GM23338 (cell line): Measurements from ENCODE around the gene TRAPPC10. TPM values are rescaled to one million over a fixed set of nuclear protein-coding genes. Genes with fewer than 3 reads are reported as not detected.

ENCODE experiments used
- ATAC-seq: fragments of 200-7000 bp; cut with Tn5 transposase; 3 replicates; pipeline ENCODE4 v1.9.1; 2020
- DNase-seq: peaks from one replicate; pipeline ENCODE4 v3.0.0-alpha.2; 2015; ENCODE audit warnings: low spot score
- H2AFZ ChIP-seq: fragments of 200-600 bp; sonication (generic); 2 replicates; pipeline ENCODE4 v1.8.0; 2016; ENCODE audit warnings: antibody characterized with exemption, mild to moderate bottlenecking, moderate library complexity
- H3F3A ChIP-seq: fragments of 200-600 bp; sonication (generic); replicated peaks from 2 replicates; pipeline ENCODE4 v1.8.0; 2017; ENCODE audit warnings: antibody characterized with exemption, mixed run types, low read depth
- H3K27ac ChIP-seq: fragments of 200-600 bp; sonication (generic); 2 replicates; pipeline ENCODE4 v1.6.1; 2016; ENCODE audit warnings: low read depth
- H3K27me3 ChIP-seq: fragments of 200-600 bp; sonication (generic); 2 replicates; pipeline ENCODE4 v1.8.0; 2016; ENCODE audit warnings: mild to moderate bottlenecking, mixed run types, moderate library complexity; ENCODE audit not compliant: insufficient read depth
- H3K36me3 ChIP-seq: fragments of 200-600 bp; sonication (generic); 2 replicates; pipeline ENCODE4 v1.8.0; 2016; ENCODE audit warnings: mild to moderate bottlenecking; ENCODE audit not compliant: insufficient read depth
- H3K4me1 ChIP-seq: fragments of 200-600 bp; sonication (generic); 2 replicates; pipeline ENCODE4 v1.8.0; 2016; ENCODE audit warnings: mild to moderate bottlenecking, moderate library complexity; ENCODE audit not compliant: insufficient read depth
- H3K4me2 ChIP-seq: fragments of 200-600 bp; sonication (generic); 2 replicates; pipeline ENCODE4 v1.7.1; 2017; ENCODE audit warnings: mixed run types
- H3K4me3 ChIP-seq: fragments of 200-600 bp; sonication (generic); 2 replicates; pipeline ENCODE4 v1.6.1; 2016; ENCODE audit warnings: mixed run types
- H3K79me2 ChIP-seq: fragments of 200-600 bp; sonication (generic); replicated peaks from 2 replicates; pipeline ENCODE4 v1.8.0; 2017; ENCODE audit warnings: mild to moderate bottlenecking; ENCODE audit not compliant: insufficient read depth
- H3K9me2 ChIP-seq: fragments of 200-600 bp; sonication (generic); 2 replicates; pipeline ENCODE4 v1.8.0; 2017; ENCODE audit not compliant: insufficient read depth
- H4K20me1 ChIP-seq: fragments of 200-600 bp; sonication (generic); replicated peaks from 2 replicates; pipeline ENCODE4 v1.8.0; 2017; ENCODE audit warnings: mild to moderate bottlenecking; ENCODE audit not compliant: insufficient read depth
- H3K27ac Mint-ChIP-seq: 2 replicates; pipeline ENCODE4 v1.8.0; 2020; ENCODE audit warnings: inconsistent platforms, mild to moderate bottlenecking, moderate library complexity, mixed read lengths
- H3K27me3 Mint-ChIP-seq: 3 replicates; pipeline ENCODE4 v1.8.0; 2022; ENCODE audit warnings: low read depth, mild to moderate bottlenecking, moderate library complexity, mixed read lengths, inconsistent platforms; ENCODE audit not compliant: insufficient read depth, poor library complexity
- H3K36me3 Mint-ChIP-seq: 3 replicates; pipeline ENCODE4 v1.8.0; 2021; ENCODE audit warnings: low read depth, mild to moderate bottlenecking, inconsistent platforms, moderate library complexity, mixed read lengths
- H3K4me1 Mint-ChIP-seq: 3 replicates; pipeline ENCODE4 v1.8.0; 2020; ENCODE audit warnings: mild to moderate bottlenecking, inconsistent platforms, mixed read lengths
- H3K4me3 Mint-ChIP-seq: 3 replicates; pipeline ENCODE4 v1.8.0; 2021; ENCODE audit warnings: moderate library complexity, mild to moderate bottlenecking, inconsistent platforms, mixed read lengths
- H3K9me3 Mint-ChIP-seq: 3 replicates; pipeline ENCODE4 v1.8.0; 2020; ENCODE audit warnings: moderate library complexity, mild to moderate bottlenecking, inconsistent platforms, mixed read lengths
- CREB1 ChIP-seq: fragments of 250-450 bp; sonication (Bioruptor Pico); IDR thresholded peaks from 2 replicates; pipeline ENCODE4 v1.5.0; 2020; ENCODE audit warnings: low read depth, mild to moderate bottlenecking, moderate library complexity
- EZH2phosphoT487 ChIP-seq: fragments of 200-600 bp; sonication (generic); IDR thresholded peaks from one replicate; pipeline ENCODE4 v1.8.1; 2018; ENCODE audit warnings: antibody characterized with exemption; ENCODE audit not compliant: unreplicated experiment
- JUNB ChIP-seq: IDR thresholded peaks from one replicate; pipeline ENCODE4 v1.6.1; 2016; ENCODE audit warnings: antibody characterized with exemption; ENCODE audit not compliant: unreplicated experiment
- NANOG ChIP-seq: IDR thresholded peaks from 2 replicates; pipeline ENCODE4 v1.6.1; 2016; ENCODE audit warnings: antibody characterized with exemption, borderline replicate concordance
- POLR2AphosphoS5 ChIP-seq: IDR thresholded peaks from 2 replicates; pipeline ENCODE4 v1.6.1; 2016; ENCODE audit warnings: antibody characterized with exemption, low read depth
- STAT1 ChIP-seq: IDR thresholded peaks from one replicate; pipeline ENCODE4 v1.6.1; 2016; ENCODE audit warnings: antibody characterized with exemption; ENCODE audit not compliant: unreplicated experiment
- ZNF114 ChIP-seq: fragments of 250-450 bp; sonication (Bioruptor Pico); IDR thresholded peaks from 2 replicates; pipeline ENCODE4 v1.5.0; 2020; ENCODE audit warnings: mild to moderate bottlenecking, moderate library complexity
- ZNF331 ChIP-seq: fragments of 250-450 bp; sonication (Bioruptor Pico); IDR thresholded peaks from 2 replicates; pipeline ENCODE4 v1.5.0; 2020; ENCODE audit warnings: low read depth, mild to moderate bottlenecking, moderate library complexity
- polyA plus RNA-seq: library from polyadenylated mRNA; unstranded; fragments of >200 nt; fragmentation: Nextera tagmentation; extraction: Ambion mirVana; gene quantifications from 2 replicates; pipeline ENCODE4 v1.2.1, GENCODE V29; 2016
- total RNA-seq: library from RNA; depleted of rRNA; stranded (reverse); fragments of >200 nt; shearing (Covaris generic); gene quantifications from 2 replicates; pipeline ENCODE4 v1.2.3, GENCODE V29; 2014
- TF ChIP-seq, protein P1 (sequence below): IDR thresholded peaks from 2 replicates; pipeline ENCODE4 v1.6.1; 2016; ENCODE audit warnings: antibody characterized with exemption
- TF ChIP-seq, protein P2 (sequence below), 2 experiments: fragments of 200-600 bp in 1 of 2; sonication (generic) in 1 of 2; conservative IDR thresholded peaks; 2 replicates each; pipeline versions ENCODE4 v1.5.1 to v1.6.1; 2016 to 2017; ENCODE audit warnings: antibody characterized with exemption in 2 of 2, low read depth in 2 of 2, mild to moderate bottlenecking in 2 of 2, moderate library complexity in 1 of 2
- TF ChIP-seq, protein P3 (sequence below): IDR thresholded peaks from one replicate; pipeline ENCODE4 v1.6.1; 2018; ENCODE audit warnings: antibody characterized with exemption; ENCODE audit not compliant: unreplicated experiment

Gene TRAPPC10
- total and polyA plus RNA-seq, 2 experiments from 2014 or later, result 14.0 to 27.1 TPM

DNA sequence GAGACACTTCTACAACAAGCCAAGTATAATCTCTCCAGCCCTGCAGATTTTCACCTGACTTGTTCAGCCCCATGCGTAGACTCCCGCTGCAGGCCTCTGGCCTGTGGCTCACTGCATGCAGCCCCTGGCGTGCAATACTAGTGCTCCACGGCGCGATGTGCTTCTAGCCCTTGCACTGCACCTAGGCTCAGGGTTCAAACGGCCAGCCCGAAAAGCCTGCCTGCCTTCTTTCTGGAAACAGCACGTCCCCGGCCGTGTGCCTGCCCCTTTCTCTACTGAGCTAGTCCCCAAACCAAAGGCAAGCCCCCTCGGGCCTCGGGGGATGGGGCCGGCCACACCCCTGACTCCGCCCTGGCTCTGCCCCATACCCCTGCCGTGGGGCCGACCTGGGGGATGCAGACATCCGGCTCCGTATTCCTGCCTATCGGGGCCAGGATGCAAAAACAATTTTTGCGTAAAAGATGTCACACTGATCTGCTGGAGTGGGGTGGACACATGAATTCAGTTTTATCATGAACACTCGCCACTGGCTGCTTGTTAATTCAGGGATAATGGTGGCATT is 26.3 kb upstream of the TRAPPC10 start:
- DNase-seq, result peak; percentile 70
- Histone ChIP-seq H3K79me2 (no peaks in the 10 kb centered on the region), H3K27ac (no peak overlapping the region), H3F3A (peaks cover 10% of the 10 kb centered on the region; the same call in 1 of the 2 replicates), H3K4me3 (peak overlapping the region; percentile 45), H2AFZ (peak overlapping the region; percentile 94), H3K27me3 (no peaks in the 10 kb centered on the region), H3K9me2 (no peaks in the 10 kb centered on the region), H4K20me1 (no peaks in the 10 kb centered on the region), H3K4me2 (peak overlapping the region; percentile 75), H3K36me3 (no peaks in the 10 kb centered on the region), H3K4me1 (no peaks in the 10 kb centered on the region; the same call in 1 of the 2 replicates)
- peak; percentile 90 for ATAC-seq
- peak overlapping the region; percentile 70 for H3K4me3 Mint-ChIP-seq
- H3K27ac Mint-ChIP-seq, result no peak overlapping the region
- H3K36me3 Mint-ChIP-seq, result no peaks in the 10 kb centered on the region
- H3K4me1 Mint-ChIP-seq, result peaks cover 30% of the 10 kb centered on the region
- TF ChIP-seq CREB1 (CRISPR knock-in tag), result no peak
- TF ChIP-seq, protein P1, sequence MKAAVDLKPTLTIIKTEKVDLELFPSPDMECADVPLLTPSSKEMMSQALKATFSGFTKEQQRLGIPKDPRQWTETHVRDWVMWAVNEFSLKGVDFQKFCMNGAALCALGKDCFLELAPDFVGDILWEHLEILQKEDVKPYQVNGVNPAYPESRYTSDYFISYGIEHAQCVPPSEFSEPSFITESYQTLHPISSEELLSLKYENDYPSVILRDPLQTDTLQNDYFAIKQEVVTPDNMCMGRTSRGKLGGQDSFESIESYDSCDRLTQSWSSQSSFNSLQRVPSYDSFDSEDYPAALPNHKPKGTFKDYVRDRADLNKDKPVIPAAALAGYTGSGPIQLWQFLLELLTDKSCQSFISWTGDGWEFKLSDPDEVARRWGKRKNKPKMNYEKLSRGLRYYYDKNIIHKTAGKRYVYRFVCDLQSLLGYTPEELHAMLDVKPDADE, result no peak
- TF ChIP-seq, protein P2, sequence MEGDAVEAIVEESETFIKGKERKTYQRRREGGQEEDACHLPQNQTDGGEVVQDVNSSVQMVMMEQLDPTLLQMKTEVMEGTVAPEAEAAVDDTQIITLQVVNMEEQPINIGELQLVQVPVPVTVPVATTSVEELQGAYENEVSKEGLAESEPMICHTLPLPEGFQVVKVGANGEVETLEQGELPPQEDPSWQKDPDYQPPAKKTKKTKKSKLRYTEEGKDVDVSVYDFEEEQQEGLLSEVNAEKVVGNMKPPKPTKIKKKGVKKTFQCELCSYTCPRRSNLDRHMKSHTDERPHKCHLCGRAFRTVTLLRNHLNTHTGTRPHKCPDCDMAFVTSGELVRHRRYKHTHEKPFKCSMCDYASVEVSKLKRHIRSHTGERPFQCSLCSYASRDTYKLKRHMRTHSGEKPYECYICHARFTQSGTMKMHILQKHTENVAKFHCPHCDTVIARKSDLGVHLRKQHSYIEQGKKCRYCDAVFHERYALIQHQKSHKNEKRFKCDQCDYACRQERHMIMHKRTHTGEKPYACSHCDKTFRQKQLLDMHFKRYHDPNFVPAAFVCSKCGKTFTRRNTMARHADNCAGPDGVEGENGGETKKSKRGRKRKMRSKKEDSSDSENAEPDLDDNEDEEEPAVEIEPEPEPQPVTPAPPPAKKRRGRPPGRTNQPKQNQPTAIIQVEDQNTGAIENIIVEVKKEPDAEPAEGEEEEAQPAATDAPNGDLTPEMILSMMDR (conservative IDR thresholded peaks at IDR 0.05; ENCODE audit: low read depth in 2 of 2), result no peak
- peak; percentile 43; the same call in 1 of the 2 replicates for TF ChIP-seq POLR2AphosphoS5
- H3K9me3 Mint-ChIP-seq, result no peaks in the 10 kb centered on the region
- H3K27me3 Mint-ChIP-seq, result peaks cover 12% of the 10 kb centered on the region

DNA sequence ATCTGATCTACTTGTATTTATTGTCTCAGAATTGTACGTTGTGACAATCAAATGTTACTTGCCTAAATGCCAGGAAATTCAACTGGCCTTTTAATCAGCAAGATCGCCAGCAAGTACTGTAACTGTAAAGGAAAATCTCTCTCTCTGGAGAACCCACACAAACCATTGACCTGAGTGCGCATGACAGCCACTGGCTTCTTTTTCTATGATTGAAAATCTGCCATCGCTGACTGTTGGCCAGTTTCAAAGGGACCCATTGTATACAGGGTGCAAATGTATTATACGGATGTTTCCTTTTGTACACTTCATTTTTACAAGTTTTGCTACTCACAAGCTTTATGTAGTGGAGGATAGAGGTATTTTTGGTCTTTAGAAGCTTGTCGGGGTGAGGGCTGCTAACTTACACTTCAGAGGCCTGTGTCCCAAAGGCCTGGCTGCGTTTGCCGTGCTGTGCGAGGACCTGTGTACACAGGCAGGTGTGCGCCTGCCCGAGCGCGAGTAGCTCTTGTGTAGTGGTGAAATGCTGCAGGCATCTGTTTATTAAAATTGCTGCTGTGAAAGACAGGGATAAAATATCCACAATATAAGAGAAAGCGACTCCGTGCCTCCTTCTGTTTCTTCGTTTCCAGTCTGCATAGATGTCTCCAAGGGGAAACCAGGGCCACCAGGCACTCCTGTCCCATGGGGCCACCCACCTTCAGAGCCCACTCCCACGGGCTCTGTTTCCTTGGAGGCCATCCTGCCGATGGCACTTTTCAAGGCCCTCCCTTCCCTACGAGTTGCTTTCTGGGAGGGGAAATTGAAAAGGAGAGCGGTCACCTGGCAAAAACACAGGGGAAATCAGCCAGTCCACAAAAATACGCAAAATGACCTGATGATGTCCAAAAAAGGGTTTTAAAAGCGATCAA is 25.3 kb upstream of the TRAPPC10 start:
- H3F3A ChIP-seq, result peaks cover 10% of the 10 kb centered on the region; the same call in 1 of the 2 replicates
- H3K27ac Mint-ChIP-seq, result no peak overlapping the region
- H3K9me3 Mint-ChIP-seq, result no peaks in the 10 kb centered on the region
- no peaks in the 10 kb centered on the region for H3K9me2 ChIP-seq
- no peaks in the 10 kb centered on the region; the same call in 1 of the 2 replicates for H3K4me1 ChIP-seq
- no peaks in the 10 kb centered on the region for H3K27me3 ChIP-seq
- peak overlapping the region; percentile 94; the same call in 1 of the 2 replicates for H2AFZ ChIP-seq
- no peak overlapping the region for H3K27ac ChIP-seq
- no peak for ATAC-seq
- no peak overlapping the region for H3K4me3 ChIP-seq
- no peaks in the 10 kb centered on the region for H3K79me2 ChIP-seq
- peaks cover 29% of the 10 kb centered on the region for H3K4me1 Mint-ChIP-seq
- no peak overlapping the region for H3K4me2 ChIP-seq
- H3K27me3 Mint-ChIP-seq, result peaks cover 13% of the 10 kb centered on the region
- no peaks in the 10 kb centered on the region for H3K36me3 ChIP-seq
- H4K20me1 ChIP-seq, result no peaks in the 10 kb centered on the region
- no peak overlapping the region; the same call in 2 of the 3 replicates for H3K4me3 Mint-ChIP-seq
- H3K36me3 Mint-ChIP-seq, result no peaks in the 10 kb centered on the region
- no peak for DNase-seq
- TF ChIP-seq EZH2phosphoT487, result no peak
- TF ChIP-seq, protein P3, sequence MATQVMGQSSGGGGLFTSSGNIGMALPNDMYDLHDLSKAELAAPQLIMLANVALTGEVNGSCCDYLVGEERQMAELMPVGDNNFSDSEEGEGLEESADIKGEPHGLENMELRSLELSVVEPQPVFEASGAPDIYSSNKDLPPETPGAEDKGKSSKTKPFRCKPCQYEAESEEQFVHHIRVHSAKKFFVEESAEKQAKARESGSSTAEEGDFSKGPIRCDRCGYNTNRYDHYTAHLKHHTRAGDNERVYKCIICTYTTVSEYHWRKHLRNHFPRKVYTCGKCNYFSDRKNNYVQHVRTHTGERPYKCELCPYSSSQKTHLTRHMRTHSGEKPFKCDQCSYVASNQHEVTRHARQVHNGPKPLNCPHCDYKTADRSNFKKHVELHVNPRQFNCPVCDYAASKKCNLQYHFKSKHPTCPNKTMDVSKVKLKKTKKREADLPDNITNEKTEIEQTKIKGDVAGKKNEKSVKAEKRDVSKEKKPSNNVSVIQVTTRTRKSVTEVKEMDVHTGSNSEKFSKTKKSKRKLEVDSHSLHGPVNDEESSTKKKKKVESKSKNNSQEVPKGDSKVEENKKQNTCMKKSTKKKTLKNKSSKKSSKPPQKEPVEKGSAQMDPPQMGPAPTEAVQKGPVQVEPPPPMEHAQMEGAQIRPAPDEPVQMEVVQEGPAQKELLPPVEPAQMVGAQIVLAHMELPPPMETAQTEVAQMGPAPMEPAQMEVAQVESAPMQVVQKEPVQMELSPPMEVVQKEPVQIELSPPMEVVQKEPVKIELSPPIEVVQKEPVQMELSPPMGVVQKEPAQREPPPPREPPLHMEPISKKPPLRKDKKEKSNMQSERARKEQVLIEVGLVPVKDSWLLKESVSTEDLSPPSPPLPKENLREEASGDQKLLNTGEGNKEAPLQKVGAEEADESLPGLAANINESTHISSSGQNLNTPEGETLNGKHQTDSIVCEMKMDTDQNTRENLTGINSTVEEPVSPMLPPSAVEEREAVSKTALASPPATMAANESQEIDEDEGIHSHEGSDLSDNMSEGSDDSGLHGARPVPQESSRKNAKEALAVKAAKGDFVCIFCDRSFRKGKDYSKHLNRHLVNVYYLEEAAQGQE, result no peak
- no peak for TF ChIP-seq POLR2AphosphoS5
- no peak for TF ChIP-seq JUNB
- TF ChIP-seq CREB1 (CRISPR knock-in tag), result no peak
- TF ChIP-seq STAT1, result no peak
- TF ChIP-seq ZNF114, result no peak
- TF ChIP-seq, protein P2 (conservative IDR thresholded peaks at IDR 0.05; ENCODE audit: low read depth in 2 of 2), result no peak
- TF ChIP-seq ZNF331, result no peak
- no peak for TF ChIP-seq NANOG
